WERI-Rb-1 (cell line): ENCODE results near the gene SLC36A1.

Experiments used
- DNase-seq: peaks from one replicate; pipeline ENCODE4 v3.0.0-alpha.2; 2020
- H3K27ac ChIP-seq: fragments of 250-450 bp; sonication (Bioruptor Pico); 2 replicates; pipeline ENCODE4 v1.5.1; 2020; ENCODE audit warnings: mild to moderate bottlenecking, moderate library complexity
- H3K27me3 ChIP-seq: fragments of 250-450 bp; sonication (Bioruptor Pico); 2 replicates; pipeline ENCODE4 v1.5.1; 2021; ENCODE audit warnings: mild to moderate bottlenecking, low read depth, moderate library complexity; ENCODE audit not compliant: insufficient read depth, severe bottlenecking
- H3K36me3 ChIP-seq: fragments of 250-450 bp; sonication (Bioruptor Pico); 2 replicates; pipeline ENCODE4 v1.5.1; 2020; ENCODE audit warnings: mild to moderate bottlenecking, moderate library complexity
- H3K4me3 ChIP-seq: 2 replicates; pipeline ENCODE4 v1.5.1; 2011; ENCODE audit warnings: low read depth, mild to moderate bottlenecking, control low read depth, low read length
- H3K9me3 ChIP-seq: fragments of 250-450 bp; sonication (Bioruptor Pico); 2 replicates; pipeline ENCODE4 v1.5.1; 2021; ENCODE audit warnings: mild to moderate bottlenecking, moderate library complexity; ENCODE audit not compliant: severe bottlenecking
- CTCF ChIP-seq: IDR thresholded peaks from 2 replicates; pipeline ENCODE4 v1.5.1; 2011; ENCODE audit warnings: low read depth, mild to moderate bottlenecking, control low read depth, inconsistent platforms, low read length

The SLC36A1 gene

GRCh38 chr5:151470439-151470838 is 23.0 kb downstream of the SLC36A1 start:
- no peak overlapping the region for H3K27ac ChIP-seq
- no peak for TF ChIP-seq CTCF
- no peaks in the 10 kb centered on the region for H3K36me3 ChIP-seq
- H3K4me3 ChIP-seq: no peak overlapping the region
- no peaks in the 10 kb centered on the region for H3K27me3 ChIP-seq
- H3K9me3 ChIP-seq: no peaks in the 10 kb centered on the region
- no peak for DNase-seq

- Histone ChIP-seq H3K4me3 (no peak overlapping the region), H3K27me3 (no peaks in the 10 kb centered on the region), H3K36me3 (no peaks in the 10 kb centered on the region), H3K9me3 (no peaks in the 10 kb centered on the region), H3K27ac (no peak overlapping the region)
- no peak for TF ChIP-seq CTCF
- DNase-seq: no peak
These were observed 23.9 kb downstream of the SLC36A1 start for GRCh38 chr5:151471276-151471675.

- Histone ChIP-seq H3K9me3 (no peaks in the 10 kb centered on the region), H3K27ac (no peak overlapping the region), H3K36me3 (no peaks in the 10 kb centered on the region), H3K27me3 (no peaks in the 10 kb centered on the region), H3K4me3 (no peak overlapping the region)
- no peak for DNase-seq
- no peak for TF ChIP-seq CTCF
These were observed 27.4 kb downstream of the SLC36A1 start for GRCh38 chr5:151474799-151475198.

GRCh38 chr5:151475388-151475787 is 28.0 kb downstream of the SLC36A1 start:
- H3K4me3 ChIP-seq: no peak overlapping the region
- H3K36me3 ChIP-seq: no peaks in the 10 kb centered on the region
- DNase-seq: no peak
- no peak for TF ChIP-seq CTCF
- H3K27ac ChIP-seq: no peak overlapping the region
- H3K9me3 ChIP-seq: no peaks in the 10 kb centered on the region
- H3K27me3 ChIP-seq: no peaks in the 10 kb centered on the region

- DNase-seq: no peak
- Histone ChIP-seq H3K4me3 (no peak overlapping the region), H3K9me3 (no peaks in the 10 kb centered on the region), H3K27ac (no peak overlapping the region), H3K36me3 (no peaks in the 10 kb centered on the region), H3K27me3 (no peaks in the 10 kb centered on the region)
- TF ChIP-seq CTCF: no peak
These were observed 28.6 kb downstream of the SLC36A1 start for GRCh38 chr5:151476016-151476415.

- DNase-seq: no peak
- no peak overlapping the region for H3K4me3 ChIP-seq
- no peak overlapping the region for H3K27ac ChIP-seq
- no peak for TF ChIP-seq CTCF
- no peaks in the 10 kb centered on the region for H3K9me3 ChIP-seq
- no peaks in the 10 kb centered on the region for H3K27me3 ChIP-seq
- no peaks in the 10 kb centered on the region for H3K36me3 ChIP-seq
These were observed 29.7 kb downstream of the SLC36A1 start for GRCh38 chr5:151477101-151477500.
